ENCODE data around the gene GPR108. TPM values are rescaled to one million over a fixed set of nuclear protein-coding genes. Genes with fewer than 3 reads are reported as not detected.
A peak's percentile ranks its signal among the peaks of the same experiment; 100 is the strongest.

Gene GPR108
- polyA plus RNA-seq, 1 experiment: 34.5 TPM

- Histone ChIP-seq H3K4me3 (ENCODE audit: low read depth, low read length) (no peak overlapping the region), H3K27me3 (ENCODE audit: control insufficient read depth, insufficient read depth, low read length) (no peaks in the 10 kb centered on the region), H3K27ac (ENCODE audit: low read depth, low read length) (peak overlapping the region; percentile 11), H3K9me3 (ENCODE audit: control insufficient read depth, insufficient read depth, low read length) (no peaks in the 10 kb centered on the region; the same call in 1 of the 2 replicates)
- ChIA-PET CTCF (interaction anchor here (0.6 to 0.7 kb wide), 2 partner anchors 10 to 215 kb away, joined by 3 to 5 read pairs; no protein-coding TSS in a partner anchor), POLR2A (no interaction called here)
- no peak for TF ChIP-seq CTCF (IDR thresholded peaks at IDR 0.05; ENCODE audit: low read depth, low read length)
- DNase-seq (ENCODE audit: low read depth, low spot score): no peak
Observed at GRCh38 chr19:6732803-6733337, 4.5 kb downstream of the GPR108 start.

DNA sequence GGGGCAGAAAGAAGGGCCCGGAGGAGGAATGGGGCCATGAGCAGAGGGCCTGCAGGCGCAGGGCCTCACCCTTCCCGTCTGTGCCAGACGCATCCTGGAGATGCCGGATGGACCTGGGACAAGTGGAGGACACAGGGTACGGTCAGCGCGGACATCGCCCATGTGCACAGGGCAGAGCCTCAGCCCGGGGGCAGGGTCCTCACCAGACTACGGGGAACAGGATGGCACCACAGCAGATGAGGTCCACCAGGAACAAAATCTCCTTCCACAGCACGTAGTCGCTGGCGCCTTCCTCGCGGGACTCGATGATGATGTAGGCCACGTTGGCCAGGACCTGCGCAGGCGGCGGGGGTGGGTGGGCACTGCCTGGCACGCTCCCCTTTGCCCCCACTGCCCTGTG lies 5.6 kb downstream of the GPR108 start:
- no peak for DNase-seq (ENCODE audit: low read depth, low spot score)
- H3K27me3 ChIP-seq (ENCODE audit: control insufficient read depth, insufficient read depth, low read length): no peaks in the 10 kb centered on the region
- POLR2A ChIA-PET: no interaction called here
- TF ChIP-seq CTCF (IDR thresholded peaks at IDR 0.05; ENCODE audit: low read depth, low read length): no peak
- CTCF ChIA-PET: no interaction called here
- H3K9me3 ChIP-seq (ENCODE audit: control insufficient read depth, insufficient read depth, low read length): no peaks in the 10 kb centered on the region; the same call in 1 of the 2 replicates
- no peak overlapping the region for H3K4me3 ChIP-seq (ENCODE audit: low read depth, low read length)
- no peak overlapping the region for H3K27ac ChIP-seq (ENCODE audit: low read depth, low read length)

DNA sequence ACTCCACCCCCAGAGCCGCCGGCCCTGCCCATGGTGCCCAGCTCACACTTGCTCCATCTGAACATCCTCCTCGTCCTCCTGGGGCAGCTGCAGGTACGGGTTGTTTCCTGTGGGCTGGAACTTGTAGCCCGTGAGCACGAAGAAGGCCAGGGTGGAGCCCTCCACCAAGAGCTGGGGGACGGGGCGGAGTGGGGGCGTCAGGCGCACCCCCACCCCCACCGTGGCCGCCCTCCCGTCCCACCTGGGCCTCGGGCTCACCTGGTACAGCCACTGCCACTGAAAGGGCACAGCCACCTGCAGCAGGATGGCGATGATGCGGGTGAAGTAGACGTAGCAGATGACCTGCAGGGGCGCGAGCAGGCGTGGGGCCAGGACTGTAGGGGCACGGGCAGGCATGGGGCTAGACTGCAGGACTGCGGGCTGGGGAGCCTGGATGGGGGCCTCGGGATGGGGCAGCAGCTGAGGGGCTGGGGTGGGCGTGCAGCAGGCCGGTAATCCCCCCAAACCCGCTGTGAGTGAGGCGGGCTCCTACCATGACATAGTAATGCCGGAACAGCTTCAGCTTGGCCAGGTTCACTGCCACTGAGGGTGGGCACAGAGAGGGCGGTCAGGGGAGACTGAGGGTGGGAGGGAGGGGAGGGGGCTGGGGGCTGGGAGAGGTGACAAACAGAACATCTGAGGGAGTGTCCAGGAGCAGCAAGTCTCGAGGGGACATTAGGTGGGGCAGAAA lies 6.3 kb downstream of the GPR108 start:
- POLR2A ChIA-PET: no interaction called here
- no peak overlapping the region for H3K27ac ChIP-seq (ENCODE audit: low read depth, low read length)
- CTCF ChIA-PET: no interaction called here
- no peaks in the 10 kb centered on the region; the same call in 1 of the 2 replicates for H3K9me3 ChIP-seq (ENCODE audit: control insufficient read depth, insufficient read depth, low read length)
- no peak for DNase-seq (ENCODE audit: low read depth, low spot score)
- no peak for TF ChIP-seq CTCF (IDR thresholded peaks at IDR 0.05; ENCODE audit: low read depth, low read length)
- H3K4me3 ChIP-seq (ENCODE audit: low read depth, low read length): no peak overlapping the region
- H3K27me3 ChIP-seq (ENCODE audit: control insufficient read depth, insufficient read depth, low read length): no peaks in the 10 kb centered on the region

GRCh38 chr19:6730153-6730804 lies 7.1 kb downstream of the GPR108 start:
- H3K27ac ChIP-seq (ENCODE audit: low read depth, low read length): no peak overlapping the region
- ChIA-PET POLR2A (interaction anchor here (0.6 kb wide), 1 partner anchor 369 kb away, joined by 3 read pairs; no protein-coding TSS in a partner anchor), CTCF (no interaction called here)
- no peaks in the 10 kb centered on the region for H3K27me3 ChIP-seq (ENCODE audit: control insufficient read depth, insufficient read depth, low read length)
- no peak for DNase-seq (ENCODE audit: low read depth, low spot score)
- no peaks in the 10 kb centered on the region; the same call in 1 of the 2 replicates for H3K9me3 ChIP-seq (ENCODE audit: control insufficient read depth, insufficient read depth, low read length)
- H3K4me3 ChIP-seq (ENCODE audit: low read depth, low read length): no peak overlapping the region
- no peak for TF ChIP-seq CTCF (IDR thresholded peaks at IDR 0.05; ENCODE audit: low read depth, low read length)

Data from AG04450 (cell line).